Keratinocyte (primary cell): Measurements from ENCODE around the gene APOF. TPM values are rescaled to one million over a fixed set of nuclear protein-coding genes. Genes with fewer than 3 reads are reported as not detected.

ENCODE experiments used
- DNase-seq: peaks from one replicate; pipeline ENCODE4 v3.0.0-alpha.2; 2011; ENCODE audit warnings: low read depth, missing footprints, low spot score
- FAIRE-seq: peaks from 2 replicates; lab custom pipeline; 2011; peaks lifted over from hg19 to GRCh38; lab: Jason Lieb, UNC
- H2AFZ ChIP-seq: 2 replicates; pipeline ENCODE4 v1.6.0; 2012; ENCODE audit warnings: low read length, control low read depth, inconsistent platforms; ENCODE audit not compliant: control insufficient read depth
- H3K27ac ChIP-seq: 2 replicates; pipeline ENCODE4 v1.5.1; 2011; ENCODE audit warnings: low read length; ENCODE audit not compliant: control insufficient read depth, insufficient read depth
- H3K27me3 ChIP-seq: 3 replicates; pipeline ENCODE4 v1.6.0; 2011; ENCODE audit warnings: low read length; ENCODE audit not compliant: control insufficient read depth, insufficient read depth; ENCODE audit errors: extremely low read depth
- H3K36me3 ChIP-seq, 2 experiments: 2 replicates in 1 of 2; 3 replicates in 1 of 2; pipeline ENCODE4 v1.5.1; 2011; ENCODE audit warnings: low read length in 2 of 2, mild to moderate bottlenecking in 1 of 2; ENCODE audit not compliant: control insufficient read depth in 2 of 2, insufficient read depth in 2 of 2; ENCODE audit errors: extremely low read depth in 1 of 2
- H3K4me1 ChIP-seq: 3 replicates; pipeline ENCODE4 v1.5.1; 2011; ENCODE audit warnings: low read length; ENCODE audit not compliant: control insufficient read depth, insufficient read depth; ENCODE audit errors: extremely low read depth
- H3K4me2 ChIP-seq: 3 replicates; pipeline ENCODE4 v1.6.0; 2011; ENCODE audit warnings: low read depth, low read length; ENCODE audit not compliant: control insufficient read depth, insufficient read depth; ENCODE audit errors: extremely low read depth
- H3K4me3 ChIP-seq, 3 experiments: fragments of 200-600 bp in 1 of 3; sonication (generic) in 1 of 3; 2 replicates in 2 of 3; 3 replicates in 1 of 3; pipeline ENCODE4 v1.5.1; 2011 to 2016; ENCODE audit warnings: low read length in 3 of 3, mild to moderate bottlenecking in 3 of 3, control low read depth in 2 of 3, inconsistent platforms in 1 of 3, low read depth in 1 of 3, mixed read lengths in 1 of 3, mixed run types in 1 of 3, moderate library complexity in 1 of 3; ENCODE audit not compliant: control insufficient read depth in 2 of 3, insufficient read depth in 2 of 3; ENCODE audit errors: extremely low read depth in 1 of 3
- H3K79me2 ChIP-seq: 2 replicates; pipeline ENCODE4 v1.6.0; 2012; ENCODE audit warnings: low read length; ENCODE audit not compliant: control insufficient read depth, insufficient read depth
- H3K9ac ChIP-seq: 3 replicates; pipeline ENCODE4 v1.6.0; 2011; ENCODE audit warnings: low read length; ENCODE audit not compliant: control insufficient read depth, insufficient read depth; ENCODE audit errors: extremely low read depth
- H3K9me1 ChIP-seq: 3 replicates; pipeline ENCODE4 v1.6.0; 2011; ENCODE audit warnings: low read length; ENCODE audit not compliant: control insufficient read depth, insufficient read depth; ENCODE audit errors: extremely low read depth
- H3K9me3 ChIP-seq: 2 replicates; pipeline ENCODE4 v1.5.1; 2012; ENCODE audit warnings: low read depth, low read length; ENCODE audit not compliant: control insufficient read depth
- H4K20me1 ChIP-seq: 3 replicates; pipeline ENCODE4 v1.6.0; 2011; ENCODE audit warnings: low read length; ENCODE audit not compliant: control insufficient read depth, insufficient read depth; ENCODE audit errors: extremely low read depth
- EZH2 ChIP-seq: IDR thresholded peaks from one replicate; pipeline ENCODE4 v1.6.1; 2012; ENCODE audit warnings: inconsistent platforms, mild to moderate bottlenecking, low read length, moderate library complexity
- dilution Hi-C: fragments of 300-500 bp; cut with MboI; formaldehyde crosslinking; loops from one replicate; pipeline ENCODE4 v1.7.0; 2020; ENCODE audit warnings: low sequenced_read_pairs; ENCODE audit not compliant: extremely low pct_ligation_motif_present
- polyA plus RNA-seq, 5 experiments: library from polyadenylated mRNA; depleted of rRNA in 3 of 5; stranded (reverse) in 3 of 5; stranded (forward) in 1 of 5; unstranded in 1 of 5; fragments of >200 nt; gene quantifications; 1 replicate in 1 of 5; 2 replicates in 3 of 5; 3 replicates in 1 of 5; pipeline versions ENCODE4 v1.2.1 to v1.2.3, GENCODE V29; 2011 to 2012; ENCODE audit warnings: missing spikeins in 2 of 5, low read depth in 1 of 5, low replicate concordance in 1 of 5
- TF ChIP-seq, protein P1 (sequence below), 3 experiments: IDR thresholded peaks in 1 of 3; conservative IDR thresholded peaks in 1 of 3; optimal IDR thresholded peaks in 1 of 3; 2 replicates in 2 of 3; 3 replicates in 1 of 3; pipeline versions ENCODE3 to v1.5.1; 2011; ENCODE audit warnings: low read length in 3 of 3, mild to moderate bottlenecking in 3 of 3, moderate library complexity in 2 of 3, control low read depth in 1 of 3, inconsistent platforms in 1 of 3; ENCODE audit not compliant: insufficient read depth in 2 of 3; ENCODE audit errors: extremely low read depth in 1 of 3

The APOF gene
- polyA plus RNA-seq, 1 donor (not counting 4 experiments of a cell fraction or from before 2014, with no cell fraction given) = not detected

GRCh38 chr12:56375598-56376434 is 13.2 kb upstream of the APOF start:
- Histone ChIP-seq H3K36me3 (no peaks in the 10 kb centered on the region), H3K27ac (no peak overlapping the region), H3K4me2 (no peak overlapping the region), H3K9ac (no peak overlapping the region), H3K9me3 (no peaks in the 10 kb centered on the region), H3K4me3 (no peak overlapping the region), H3K27me3 (no peaks in the 10 kb centered on the region), H3K4me1 (no peaks in the 10 kb centered on the region), H3K9me1 (no peaks in the 10 kb centered on the region), H4K20me1 (no peaks in the 10 kb centered on the region), H3K79me2 (no peaks in the 10 kb centered on the region), H2AFZ (no peak overlapping the region)
- FAIRE-seq = no peak
- dilution Hi-C loops = no loop called here
- DNase-seq = no peak
- TF ChIP-seq, protein P1, sequence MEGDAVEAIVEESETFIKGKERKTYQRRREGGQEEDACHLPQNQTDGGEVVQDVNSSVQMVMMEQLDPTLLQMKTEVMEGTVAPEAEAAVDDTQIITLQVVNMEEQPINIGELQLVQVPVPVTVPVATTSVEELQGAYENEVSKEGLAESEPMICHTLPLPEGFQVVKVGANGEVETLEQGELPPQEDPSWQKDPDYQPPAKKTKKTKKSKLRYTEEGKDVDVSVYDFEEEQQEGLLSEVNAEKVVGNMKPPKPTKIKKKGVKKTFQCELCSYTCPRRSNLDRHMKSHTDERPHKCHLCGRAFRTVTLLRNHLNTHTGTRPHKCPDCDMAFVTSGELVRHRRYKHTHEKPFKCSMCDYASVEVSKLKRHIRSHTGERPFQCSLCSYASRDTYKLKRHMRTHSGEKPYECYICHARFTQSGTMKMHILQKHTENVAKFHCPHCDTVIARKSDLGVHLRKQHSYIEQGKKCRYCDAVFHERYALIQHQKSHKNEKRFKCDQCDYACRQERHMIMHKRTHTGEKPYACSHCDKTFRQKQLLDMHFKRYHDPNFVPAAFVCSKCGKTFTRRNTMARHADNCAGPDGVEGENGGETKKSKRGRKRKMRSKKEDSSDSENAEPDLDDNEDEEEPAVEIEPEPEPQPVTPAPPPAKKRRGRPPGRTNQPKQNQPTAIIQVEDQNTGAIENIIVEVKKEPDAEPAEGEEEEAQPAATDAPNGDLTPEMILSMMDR (optimal IDR thresholded peaks at IDR 0.05 in 1 of 3, IDR thresholded peaks at IDR 0.05 in 1 of 3, conservative IDR thresholded peaks at IDR 0.05 in 1 of 3; ENCODE audit: extremely low read depth in 1 of 3, insufficient read depth in 2 of 3, low read length in 3 of 3) = no peak
- TF ChIP-seq EZH2 = no peak

DNA sequence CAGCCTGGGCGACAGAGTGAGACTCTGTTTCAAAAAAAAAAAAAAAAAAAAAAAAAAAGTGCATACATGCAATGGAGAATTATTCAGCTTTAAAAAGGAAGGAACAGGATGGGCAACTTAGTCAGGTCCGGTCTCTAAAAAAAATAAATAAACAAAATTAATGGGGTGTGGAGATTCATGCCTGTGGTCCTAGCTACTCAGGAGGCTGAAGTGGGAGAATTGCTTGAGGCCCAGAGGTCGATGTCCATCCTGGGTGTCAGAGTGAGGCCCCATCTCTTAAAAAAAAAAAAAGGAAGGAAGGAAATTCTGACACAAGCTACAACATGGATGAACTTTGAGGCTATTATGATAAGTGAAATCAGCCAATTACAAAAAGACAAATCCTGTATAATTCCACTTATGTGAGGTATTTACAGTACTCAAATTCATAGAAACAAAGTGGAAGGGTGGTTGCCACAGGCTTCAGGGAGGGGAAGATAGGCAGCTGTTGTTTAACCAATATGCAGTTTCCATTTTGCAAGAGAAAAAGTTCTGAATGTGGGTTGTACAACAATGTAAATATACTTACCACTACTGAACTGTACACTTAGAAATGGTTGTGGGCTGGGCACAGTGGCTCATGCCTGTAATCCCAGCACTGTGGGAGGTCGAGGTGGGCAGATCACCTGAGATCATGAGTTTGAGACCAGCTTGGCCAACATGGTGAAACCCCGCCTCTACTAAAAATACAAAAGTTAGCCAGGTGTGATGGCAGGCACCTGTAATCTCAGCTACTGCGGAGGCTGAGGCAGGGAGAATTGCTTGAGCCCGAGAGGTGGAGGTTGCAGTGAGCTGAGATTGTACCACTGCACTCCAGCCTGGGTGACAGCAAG is 12.3 kb upstream of the APOF start:
- Histone ChIP-seq H3K79me2 (no peaks in the 10 kb centered on the region), H3K9me3 (no peaks in the 10 kb centered on the region), H3K36me3 (no peaks in the 10 kb centered on the region), H4K20me1 (no peaks in the 10 kb centered on the region), H2AFZ (no peak overlapping the region), H3K9ac (no peak overlapping the region), H3K27ac (no peak overlapping the region), H3K4me1 (no peaks in the 10 kb centered on the region), H3K4me2 (no peak overlapping the region), H3K4me3 (no peak overlapping the region), H3K9me1 (no peaks in the 10 kb centered on the region), H3K27me3 (no peaks in the 10 kb centered on the region)
- TF ChIP-seq, protein P1 (optimal IDR thresholded peaks at IDR 0.05 in 1 of 3, IDR thresholded peaks at IDR 0.05 in 1 of 3, conservative IDR thresholded peaks at IDR 0.05 in 1 of 3; ENCODE audit: extremely low read depth in 1 of 3, insufficient read depth in 2 of 3, low read length in 3 of 3) = no peak
- TF ChIP-seq EZH2 = no peak
- FAIRE-seq (no peak), DNase-seq (no peak)
- dilution Hi-C loops = no loop called here
